Mucosa of rectum (tissue), 2 donors: ENCODE data around the gene FBXL17.
A peak's percentile ranks its signal among the peaks of the same experiment; 100 is the strongest.

Source experiments
- H3K27ac ChIP-seq, 2 donors: one replicate each; pipeline ENCODE4 v1.7.0; 2013; ENCODE audit warnings: inconsistent platforms in 2 of 2, low read depth in 2 of 2, low read length in 2 of 2
- H3K27me3 ChIP-seq, 2 donors: one replicate each; pipeline ENCODE4 v1.7.0; 2013; ENCODE audit warnings: low read length in 2 of 2; ENCODE audit not compliant: control insufficient read depth in 2 of 2, insufficient read depth in 2 of 2
- H3K36me3 ChIP-seq, 2 donors: one replicate each; pipeline ENCODE4 v1.7.0; 2013; ENCODE audit warnings: low read length in 2 of 2; ENCODE audit not compliant: control insufficient read depth in 2 of 2, insufficient read depth in 2 of 2
- H3K4me1 ChIP-seq, 2 donors: one replicate each; pipeline ENCODE4 v1.7.0; 2013; ENCODE audit warnings: low read length in 2 of 2, mild to moderate bottlenecking in 1 of 2; ENCODE audit not compliant: control insufficient read depth in 2 of 2, insufficient read depth in 2 of 2
- H3K4me3 ChIP-seq, 2 donors: one replicate each; pipeline ENCODE4 v1.7.0; 2013; ENCODE audit warnings: low read length in 2 of 2
- H3K9ac ChIP-seq, 2 donors: one replicate each; pipeline ENCODE4 v1.7.0; 2013; ENCODE audit warnings: low read length in 2 of 2, low read depth in 1 of 2, mild to moderate bottlenecking in 1 of 2
- H3K9me3 ChIP-seq, 2 donors: one replicate each; pipeline ENCODE4 v1.7.0; 2013; ENCODE audit warnings: low read length in 2 of 2; ENCODE audit not compliant: control insufficient read depth in 2 of 2
- donor health status: healthy.
- donor health status: Normal muscosa, but diverticular disease.

The FBXL17 gene

GRCh38 chr5:107889387-107889786 is 492.5 kb downstream of the FBXL17 start:
- Histone ChIP-seq H3K9me3 (no peaks in the 10 kb centered on the region), H3K27me3 (no peaks in the 10 kb centered on the region), H3K36me3 (no peaks in the 10 kb centered on the region), H3K27ac (no peak overlapping the region), H3K4me1 (peaks cover 0 to 3% of the 10 kb centered on the region in 2 donors), H3K9ac (no peak overlapping the region), H3K4me3 (no peak overlapping the region)

- Histone ChIP-seq H3K4me3 (no peak overlapping the region), H3K36me3 (no peaks in the 10 kb centered on the region), H3K27me3 (no peaks in the 10 kb centered on the region), H3K4me1 (peaks cover 0 to 3% of the 10 kb centered on the region in 2 donors), H3K27ac (no peak overlapping the region), H3K9me3 (no peaks in the 10 kb centered on the region), H3K9ac (no peak overlapping the region)
Measured at GRCh38 chr5:107888541-107888940, 493.4 kb downstream of the FBXL17 start.

DNA sequence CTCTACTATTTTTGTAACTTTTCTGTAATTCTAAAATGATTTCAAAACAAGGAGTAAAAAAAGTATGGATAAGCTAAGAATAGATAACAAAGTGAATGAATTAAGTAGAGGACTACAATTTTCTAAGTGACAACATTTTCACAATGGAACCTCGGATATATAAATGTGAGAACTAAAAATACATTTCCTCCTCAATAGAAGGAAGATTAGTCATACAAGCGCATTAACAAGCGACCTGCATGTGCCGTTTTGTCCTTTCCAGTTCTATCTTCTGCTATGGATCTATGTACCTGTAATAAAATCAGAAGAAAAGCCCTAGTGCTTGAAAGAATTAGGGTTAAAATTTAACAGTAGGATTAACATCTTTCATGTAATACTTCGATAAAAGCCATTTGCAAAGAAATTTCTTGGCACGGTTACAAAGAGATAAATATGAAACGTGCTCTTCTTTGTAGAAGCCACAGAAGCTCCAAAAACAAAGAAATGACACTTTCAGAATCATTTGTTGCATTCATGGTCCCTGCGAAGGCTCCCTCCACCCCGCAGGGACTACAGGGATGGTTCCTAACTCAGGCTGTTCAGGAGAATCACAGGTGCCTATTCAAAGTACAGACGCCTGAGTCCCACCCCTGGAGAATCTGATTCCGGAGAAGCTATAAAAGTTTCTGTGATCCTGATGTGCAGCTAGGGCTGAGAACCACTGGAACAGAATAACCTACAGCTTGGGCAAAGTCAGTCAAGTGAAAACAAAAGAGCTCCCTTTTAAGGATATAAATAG is 494.5 kb downstream of the FBXL17 start:
- Histone ChIP-seq H3K4me1 (peaks cover 0 to 3% of the 10 kb centered on the region in 2 donors), H3K9ac (no peak overlapping the region), H3K36me3 (no peaks in the 10 kb centered on the region), H3K27ac (no peak overlapping the region), H3K4me3 (peak overlapping the region; percentile 10 to 39), H3K27me3 (no peaks in the 10 kb centered on the region), H3K9me3 (no peaks in the 10 kb centered on the region)

- H3K4me3 ChIP-seq = no peak overlapping the region
- no peaks in the 10 kb centered on the region for H3K27me3 ChIP-seq
- no peaks in the 10 kb centered on the region for H3K36me3 ChIP-seq
- H3K9me3 ChIP-seq = no peaks in the 10 kb centered on the region
- no peak overlapping the region for H3K9ac ChIP-seq
- peaks cover 0 to 3% of the 10 kb centered on the region in 2 donors for H3K4me1 ChIP-seq
- no peak overlapping the region for H3K27ac ChIP-seq
Measured at GRCh38 chr5:107885601-107886000, 496.3 kb downstream of the FBXL17 start.

DNA sequence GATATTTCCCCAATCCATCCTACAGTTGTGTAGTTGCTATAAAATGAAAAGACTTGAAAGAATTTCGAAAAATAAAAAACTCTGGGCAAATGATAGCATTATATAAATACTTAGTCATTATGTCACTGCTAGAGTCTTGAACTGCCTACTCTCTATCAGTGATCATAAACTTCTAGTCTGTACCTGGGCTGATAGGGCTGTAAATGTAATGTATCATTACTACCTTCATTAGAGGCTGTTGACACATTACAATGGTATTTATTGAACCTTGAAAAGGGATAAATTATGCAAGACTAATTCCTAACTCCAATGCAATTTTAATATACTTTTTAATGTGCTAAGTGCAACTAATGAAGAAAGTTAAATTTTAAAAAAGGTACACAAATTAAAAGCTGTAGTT is 497.0 kb downstream of the FBXL17 start:
- Histone ChIP-seq H3K36me3 (no peaks in the 10 kb centered on the region), H3K4me1 (peaks cover 0 to 3% of the 10 kb centered on the region in 2 donors), H3K9ac (no peak overlapping the region), H3K27ac (no peak overlapping the region), H3K27me3 (no peaks in the 10 kb centered on the region), H3K4me3 (no peak overlapping the region), H3K9me3 (no peaks in the 10 kb centered on the region)

DNA sequence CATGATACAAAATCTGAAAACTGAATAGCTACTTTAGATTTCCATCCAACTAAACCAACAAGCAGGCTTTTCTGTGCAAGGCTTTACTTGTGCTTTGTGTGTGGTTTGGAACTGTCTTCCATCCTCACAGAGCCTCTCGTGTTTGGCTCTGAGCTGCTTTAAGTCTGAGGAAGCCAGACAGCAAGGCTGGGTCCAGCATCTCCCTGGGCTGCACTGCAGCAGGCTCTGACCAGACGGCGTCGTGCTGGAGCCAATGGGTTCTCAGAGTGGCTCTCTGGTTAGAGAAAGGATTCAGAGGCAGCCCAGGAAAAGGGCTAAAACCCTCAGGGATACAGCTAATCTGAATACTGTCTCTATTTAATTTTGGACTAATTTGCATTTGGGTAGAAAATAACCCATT is 503.2 kb downstream of the FBXL17 start:
- no peaks in the 10 kb centered on the region for H3K9me3 ChIP-seq
- no peak overlapping the region for H3K27ac ChIP-seq
- H3K27me3 ChIP-seq = no peaks in the 10 kb centered on the region
- H3K9ac ChIP-seq = no peak overlapping the region
- H3K4me1 ChIP-seq = no peaks in the 10 kb centered on the region
- no peak overlapping the region for H3K4me3 ChIP-seq
- H3K36me3 ChIP-seq = no peaks in the 10 kb centered on the region

- Histone ChIP-seq H3K36me3 (no peaks in the 10 kb centered on the region), H3K27me3 (no peaks in the 10 kb centered on the region), H3K4me3 (no peak overlapping the region), H3K4me1 (no peaks in the 10 kb centered on the region), H3K9me3 (no peaks in the 10 kb centered on the region), H3K9ac (no peak overlapping the region), H3K27ac (no peak overlapping the region)
Measured at GRCh38 chr5:107876906-107877305, 505.0 kb downstream of the FBXL17 start.

GRCh38 chr5:107876261-107876660 is 505.6 kb downstream of the FBXL17 start:
- no peak overlapping the region for H3K27ac ChIP-seq
- H3K9ac ChIP-seq = no peak overlapping the region
- no peaks in the 10 kb centered on the region for H3K4me1 ChIP-seq
- H3K4me3 ChIP-seq = no peak overlapping the region
- H3K9me3 ChIP-seq = no peaks in the 10 kb centered on the region
- no peaks in the 10 kb centered on the region for H3K27me3 ChIP-seq
- no peaks in the 10 kb centered on the region for H3K36me3 ChIP-seq

- Histone ChIP-seq H3K9ac (no peak overlapping the region), H3K36me3 (no peaks in the 10 kb centered on the region), H3K9me3 (no peaks in the 10 kb centered on the region), H3K4me1 (no peaks in the 10 kb centered on the region), H3K27ac (no peak overlapping the region), H3K4me3 (no peak overlapping the region), H3K27me3 (no peaks in the 10 kb centered on the region)
Measured at GRCh38 chr5:107875833-107876232, 506.1 kb downstream of the FBXL17 start.

DNA sequence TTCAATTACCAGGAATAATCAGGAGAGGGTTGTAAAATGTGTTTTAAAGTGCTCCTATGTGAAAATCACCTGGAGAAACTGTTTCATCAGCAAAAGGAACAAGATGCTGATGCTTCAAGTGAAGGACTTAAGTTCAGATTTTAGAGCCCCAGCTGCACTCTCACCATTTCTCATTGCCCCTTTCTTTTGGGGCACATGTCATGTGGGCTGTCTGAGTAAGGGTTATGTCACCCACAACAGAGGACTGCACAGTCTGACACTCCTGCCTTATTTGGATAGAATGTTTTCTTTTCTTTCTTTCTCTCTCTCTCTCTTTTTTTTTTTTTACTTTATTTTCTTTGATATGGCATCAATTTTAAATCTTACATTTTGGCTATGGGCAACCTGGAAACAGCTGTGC is 507.1 kb downstream of the FBXL17 start:
- H3K4me3 ChIP-seq = no peak overlapping the region
- H3K4me1 ChIP-seq = peaks cover 0 to 3% of the 10 kb centered on the region in 2 donors
- no peaks in the 10 kb centered on the region for H3K36me3 ChIP-seq
- no peaks in the 10 kb centered on the region for H3K9me3 ChIP-seq
- H3K27ac ChIP-seq = no peak overlapping the region
- H3K9ac ChIP-seq = no peak overlapping the region
- no peaks in the 10 kb centered on the region for H3K27me3 ChIP-seq
